A549 (cell line): ENCODE measurements around the gene TMEM219. TPM values are rescaled to one million over a fixed set of nuclear protein-coding genes. Genes with fewer than 3 reads are reported as not detected.

Experiments
- ATAC-seq, 2 experiments: fragments of 200-7000 bp in 1 of 2; fragments of >200 bp in 1 of 2; cut with Nextera tagmentation in 1 of 2; cut with Tn5 transposase in 1 of 2; 3 replicates each; pipeline versions ENCODE4 v1.8.0 to v1.9.1; 2018 to 2020; ENCODE audit warnings: mild to moderate bottlenecking in 1 of 2, moderate library complexity in 1 of 2
- CTCF ChIA-PET: fragments of 300-600 bp; sonication (Branson Sonifier 250); formaldehyde crosslinking; extraction: SDS; loops from one replicate; lab custom pipeline; 2021; ENCODE audit warnings: antibody characterized with exemption, inconsistent platforms; lab: Yijun Ruan, JAX
- POLR2A ChIA-PET: fragments of 350-600 bp; formaldehyde crosslinking; extraction: SDS; loops from one replicate; lab custom pipeline; 2021; ENCODE audit warnings: antibody characterized with exemption, inconsistent platforms; lab: Yijun Ruan, JAX
- DNase-seq, 2 experiments: peaks; one replicate each; pipeline versions ENCODE4 v3.0.0 to v3.0.0-alpha.2; 2011 to 2016; ENCODE audit warnings: low read depth in 1 of 2, low spot score in 1 of 2
- FAIRE-seq: peaks from 2 replicates; lab custom pipeline; 2011; peaks lifted over from hg19 to GRCh38; lab: Jason Lieb, UNC
- H3K27ac ChIP-seq, 2 experiments: fragments of >200 bp; sonication (Bioruptor Twin); formaldehyde crosslinking; 3 replicates each; pipeline ENCODE4 v1.5.1; 2016 to 2017
- H3K4me1 ChIP-seq: fragments of >200 bp; sonication (Bioruptor Twin); formaldehyde crosslinking; 3 replicates; pipeline ENCODE4 v1.6.1; 2016
- H3K4me2 ChIP-seq: fragments of >200 bp; sonication (Bioruptor Twin); formaldehyde crosslinking; 3 replicates; pipeline ENCODE4 v1.6.1; 2016
- H3K4me3 ChIP-seq: fragments of >200 bp; sonication (Bioruptor Twin); formaldehyde crosslinking; 3 replicates; pipeline ENCODE4 v1.5.1; 2016
- H3K9me3 ChIP-seq: fragments of >200 bp; sonication (Bioruptor Twin); formaldehyde crosslinking; 3 replicates; pipeline ENCODE4 v1.6.1; 2016
- CHD4 ChIP-seq: fragments of 200-600 bp; sonication (generic); IDR thresholded peaks from 2 replicates; pipeline ENCODE4 v1.6.1; 2016; ENCODE audit warnings: antibody characterized with exemption, mild to moderate bottlenecking, borderline replicate concordance
- E2F6 ChIP-seq: IDR thresholded peaks from 2 replicates; pipeline ENCODE4 v1.6.1; 2012; ENCODE audit warnings: low read depth, borderline replicate concordance
- EHMT2 ChIP-seq: fragments of 200-600 bp; sonication (generic); IDR thresholded peaks from 2 replicates; pipeline ENCODE4 v1.6.1; 2016; ENCODE audit warnings: antibody characterized with exemption, low read depth, mild to moderate bottlenecking, moderate library complexity
- EP300 ChIP-seq, 2 experiments: fragments of >200 bp; sonication (Bioruptor Twin); formaldehyde crosslinking; IDR thresholded peaks; 2 replicates in 1 of 2; 3 replicates in 1 of 2; pipeline ENCODE4 v1.6.1; 2016 to 2017
- FOSL2 ChIP-seq, 2 experiments: fragments of 450-650 bp in 1 of 2; fragments of >200 bp in 1 of 2; sonication (Bioruptor Twin) in 1 of 2; formaldehyde crosslinking; IDR thresholded peaks; 2 replicates each; pipeline versions ENCODE4 v1.5.0 to v1.6.1; 2016 to 2020; ENCODE audit warnings: mild to moderate bottlenecking in 1 of 2, moderate library complexity in 1 of 2
- MAX ChIP-seq: IDR thresholded peaks from 2 replicates; pipeline ENCODE4 v1.6.1; 2012
- MYC ChIP-seq: IDR thresholded peaks from 2 replicates; pipeline ENCODE4 v1.6.1; 2012; ENCODE audit warnings: mild to moderate bottlenecking, inconsistent platforms, low read length, improper control_type of control experiment, borderline replicate concordance
- PHF8 ChIP-seq: fragments of 200-600 bp; sonication (generic); IDR thresholded peaks from 2 replicates; pipeline ENCODE4 v1.6.1; 2016; ENCODE audit warnings: low read depth, mild to moderate bottlenecking, antibody characterized with exemption, moderate library complexity, borderline replicate concordance
- RCOR1 ChIP-seq: fragments of 150-350 bp; IDR thresholded peaks from 2 replicates; pipeline ENCODE4 v1.6.1; 2014; ENCODE audit warnings: antibody characterized with exemption, low read length, low read depth
- REST ChIP-seq: fragments of 200-600 bp; sonication (generic); IDR thresholded peaks from 2 replicates; pipeline ENCODE4 v1.6.1; 2016; ENCODE audit warnings: antibody characterized with exemption, mild to moderate bottlenecking, moderate library complexity
- RNF2 ChIP-seq: fragments of 200-600 bp; sonication (generic); IDR thresholded peaks from 2 replicates; pipeline ENCODE4 v1.6.1; 2016; ENCODE audit warnings: low read depth, mild to moderate bottlenecking, antibody characterized with exemption, moderate library complexity, borderline replicate concordance
- SREBF2 ChIP-seq: fragments of 450-650 bp; IDR thresholded peaks from 2 replicates; pipeline ENCODE4 v1.6.1; 2014; ENCODE audit warnings: mild to moderate bottlenecking, moderate library complexity
- ZNF302 ChIP-seq: fragments of 250-450 bp; sonication (Bioruptor Pico); IDR thresholded peaks from 2 replicates; pipeline ENCODE4 v1.9.0; 2021; ENCODE audit warnings: inconsistent platforms, mild to moderate bottlenecking, moderate library complexity
- WGBS: methylation state at CpG from one replicate; pipeline ENCODE4 v1.1.6; 2017; ENCODE audit errors: missing lambda C conversion rate; 5-methylcytosine and 5-hydroxymethylcytosine counted together
- polyA plus RNA-seq, 4 experiments: library from polyadenylated mRNA; depleted of rRNA in 3 of 4; stranded (reverse); fragments of >200 nt; fragmentation: RNase III in 1 of 4; extraction: RNeasy Plus Mini Kit Qiagen cat#74134 plus additional on column Dnase treatment in 1 of 4; gene quantifications; 2 replicates in 3 of 4; 3 replicates in 1 of 4; pipeline ENCODE4 v1.2.3, GENCODE V29; 2011 to 2017

TMEM219 gene
- polyA plus RNA-seq, 2 of the 4 experiments (the other 2 are of a cell fraction): 65.1 to 74.4 TPM

GRCh38 chr16:30009990-30010843 is 48.3 kb downstream of the TMEM219 start:
- peak overlapping the region; percentile 62 for H3K4me3 ChIP-seq
- DNase-seq (no peak), FAIRE-seq (no peak), ATAC-seq (peak in 1 of 2 experiments; percentile 18; a peak in 3 of 6 replicates)
- TF ChIP-seq MYC (no peak), EP300 (IDR thresholded peaks at IDR 0.05) (no peak), RCOR1 (no peak), SREBF2 (no peak), PHF8 (no peak), CHD4 (no peak), REST (no peak), RNF2 (no peak), ZNF302 (CRISPR knock-in tag) (no peak), EHMT2 (no peak)
- 84% methylated on average over 26 of the region's 34 CpGs for WGBS
- H3K27ac ChIP-seq: peak overlapping the region; percentile 48 to 82; a peak in 4 of 6 replicates
- POLR2A ChIA-PET: no interaction called here
- H3K9me3 ChIP-seq: no peaks in the 10 kb centered on the region
- peaks cover 5% of the 10 kb centered on the region; the same call in 2 of the 3 replicates for H3K4me1 ChIP-seq
- peak overlapping the region; percentile 91 for H3K4me2 ChIP-seq
- CTCF ChIA-PET: interaction anchor here (1.0 to 3.2 kb wide), 7 partner anchors 11 to 149 kb away, joined by 3 to 9 read pairs (median 4); partner anchors contain the start of genes ASPHD1 and CDIPT

- CTCF ChIA-PET: interaction anchor here (1.1 to 3.2 kb wide), 3 partner anchors 10 to 147 kb away, joined by 4 to 9 read pairs (median 7); partner anchors contain the start of gene CDIPT
Measured at GRCh38 chr16:30010844-30011713, 49.2 kb downstream of the TMEM219 start, which contains the start of gene DOC2A. DOC2A (minus strand) TSS chr16:30011027; CDS start chr16:30010222, 805 bp downstream.

More at GRCh38 chr16:30010844-30011713, 49.2 kb downstream of the TMEM219 start, which contains the start of gene DOC2A:
- DNase-seq: no peak
- Histone ChIP-seq H3K4me3 (peak within 1 kb of the TSS; percentile 62), H3K4me2 (peak within 1 kb of the TSS; percentile 91), H3K27ac (peak within 1 kb of the TSS; percentile 48 to 82; a peak in 5 of 6 replicates), H3K9me3 (no peaks in the 10 kb centered on the region), H3K4me1 (0 out of 3 replicates have a peak, but pooled peaks cover 3% of the 10 kb centered on the region)
- POLR2A ChIA-PET: no interaction called here
- TF ChIP-seq MAX: peak; percentile 78
- peak; percentile 75 for TF ChIP-seq E2F6
- TF ChIP-seq FOSL2 (IDR thresholded peaks at IDR 0.05): no peak
- no peak for TF ChIP-seq FOSL2 (CRISPR knock-in tag; IDR thresholded peaks at IDR 0.05)
- no peak for FAIRE-seq
- ATAC-seq: peak; percentile 57 to 62
- 16% methylated on average over 22 of the region's 99 CpGs for whole genome bisulfite sequencing
